HG02763 (cell line): Measurements from ENCODE around the gene B4GALT5.
A peak's percentile ranks its signal among the peaks of the same experiment; 100 is the strongest.
"Not testable (repeated sequence)": the region's sequence is repeated elsewhere in the genome, so short reads cannot be mapped to it uniquely, and the experiment has no call there.

ENCODE experiments used
- ATAC-seq: cut with Tn5 transposase; IDR thresholded peaks from one replicate; pipeline ENCODE4 v1.9.1; 2021; ENCODE audit warnings: mild to moderate bottlenecking, moderate library complexity; ENCODE audit not compliant: unreplicated experiment

The B4GALT5 gene

DNA sequence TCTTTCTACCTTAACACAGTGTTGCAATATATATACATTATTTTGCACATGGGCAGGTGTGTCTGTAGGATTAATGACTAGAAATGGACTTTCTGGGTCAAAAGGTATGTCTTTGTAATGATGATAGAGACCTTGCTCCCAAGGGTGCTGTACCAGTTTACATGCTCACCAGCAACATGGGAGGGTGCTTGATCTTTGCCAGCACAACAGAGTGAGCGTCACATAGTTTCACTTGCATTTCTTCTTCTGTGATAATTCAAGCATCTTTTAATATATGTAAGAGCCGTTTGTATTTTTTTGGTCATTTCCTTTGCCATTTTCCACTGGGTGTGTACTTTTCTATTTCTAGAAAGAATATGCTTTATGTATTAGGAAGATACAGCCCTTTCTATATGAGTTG, 23.6 kb upstream of the B4GALT5 start:
- no peak for ATAC-seq

DNA sequence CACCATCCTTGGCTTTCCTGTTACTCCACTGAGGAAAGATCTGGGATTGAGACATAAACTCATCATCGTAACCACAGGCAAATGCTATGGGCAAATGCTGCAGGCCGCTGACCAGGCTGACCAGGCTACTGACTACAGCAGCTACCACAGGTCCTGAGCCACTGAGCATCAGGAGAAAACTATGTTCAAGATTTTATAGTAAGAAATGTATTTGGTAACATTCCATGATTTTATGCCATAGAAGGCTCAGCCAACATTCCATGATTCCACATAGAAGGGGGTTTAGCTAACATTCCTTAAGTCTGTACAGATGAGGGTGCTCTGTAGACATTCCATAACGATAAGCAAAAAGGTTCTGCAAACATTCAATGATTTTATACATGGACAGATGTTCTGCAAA, 16.1 kb upstream of the B4GALT5 start:
- ATAC-seq: no peak

DNA sequence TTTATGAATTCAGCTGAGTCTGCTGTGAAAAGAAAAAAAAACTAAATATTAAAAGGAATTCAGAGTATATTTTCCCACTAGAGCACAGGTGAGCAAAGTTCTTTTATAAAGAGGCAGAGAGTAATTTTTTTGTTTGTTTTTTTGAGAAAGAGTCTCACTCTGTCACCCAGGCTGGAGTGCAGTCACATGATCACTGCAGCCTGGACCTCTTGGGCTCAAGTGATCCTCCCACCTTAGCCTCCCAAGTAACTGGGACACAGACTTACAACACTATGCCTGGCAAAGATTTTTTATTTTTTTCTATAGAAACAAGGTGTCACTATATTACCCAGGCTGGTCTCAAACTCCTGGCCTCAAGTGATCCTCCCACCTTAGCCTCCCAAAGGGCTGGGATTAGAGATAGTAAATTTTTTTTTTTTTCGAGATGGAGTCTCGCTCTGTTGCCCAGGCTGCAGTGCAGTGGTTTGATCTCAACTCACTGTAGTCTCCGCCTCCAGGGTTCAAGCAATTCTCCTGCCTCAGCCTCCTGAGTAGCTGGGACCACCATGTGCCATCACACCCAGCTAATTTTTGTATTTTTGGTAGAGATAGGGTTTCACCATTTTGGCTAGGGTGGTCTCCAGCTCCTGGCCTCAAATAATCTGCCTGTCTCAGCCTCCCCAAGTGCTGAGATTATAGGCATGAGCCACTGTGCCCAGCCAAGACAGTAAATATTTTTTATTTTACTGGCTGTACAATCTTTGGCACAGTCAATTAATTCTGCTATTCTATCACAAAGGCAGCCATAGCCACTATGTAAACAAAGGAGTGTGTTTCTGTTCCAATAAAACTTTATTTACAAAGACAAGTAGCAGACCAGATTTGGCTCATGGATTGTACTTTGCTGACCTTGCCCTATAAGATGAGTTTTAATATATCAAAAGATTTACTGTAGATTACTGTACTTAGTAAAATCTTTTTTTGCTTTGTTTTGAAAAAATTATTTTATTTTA, 14.5 kb upstream of the B4GALT5 start:
- no peak for ATAC-seq

DNA sequence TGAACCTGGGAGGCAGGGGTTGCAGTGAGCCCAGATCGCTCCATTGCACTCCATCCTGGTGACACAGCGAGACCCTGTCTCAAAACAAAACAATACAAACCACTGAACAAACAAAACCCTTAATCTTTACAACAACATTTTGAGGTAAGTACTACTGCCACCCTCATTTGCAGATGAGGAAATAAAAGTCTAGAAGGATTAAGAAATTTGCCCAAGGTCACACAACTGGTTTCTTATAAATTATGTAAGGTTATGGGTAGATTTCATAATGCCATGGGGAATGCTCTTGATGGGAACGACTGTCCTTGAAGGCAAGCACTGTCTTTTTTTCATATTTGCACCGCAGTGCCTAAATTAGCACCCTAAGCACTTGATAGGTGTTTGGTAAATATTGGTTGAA, 13.8 kb upstream of the B4GALT5 start:
- no peak for ATAC-seq

DNA sequence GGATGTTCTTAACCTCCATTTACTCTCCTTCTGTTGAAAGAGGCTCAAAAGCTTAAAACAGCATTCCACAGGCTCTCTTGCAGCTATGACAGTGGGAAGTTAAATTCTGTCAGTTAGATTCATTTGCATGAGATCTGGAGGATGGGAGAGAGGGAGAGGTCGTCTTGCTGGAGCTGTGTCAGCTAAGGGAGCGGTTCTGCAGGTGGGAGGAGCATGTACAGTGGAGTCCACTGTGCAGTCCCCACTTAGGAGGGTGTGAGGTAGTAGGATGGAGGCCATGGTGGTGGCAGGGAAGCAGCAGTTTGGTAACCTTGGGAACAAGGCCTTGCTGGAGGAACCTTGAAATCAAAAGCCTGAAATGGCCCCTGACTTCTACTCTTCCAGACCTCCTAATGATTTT, 12.0 kb upstream of the B4GALT5 start:
- ATAC-seq: no peak

DNA sequence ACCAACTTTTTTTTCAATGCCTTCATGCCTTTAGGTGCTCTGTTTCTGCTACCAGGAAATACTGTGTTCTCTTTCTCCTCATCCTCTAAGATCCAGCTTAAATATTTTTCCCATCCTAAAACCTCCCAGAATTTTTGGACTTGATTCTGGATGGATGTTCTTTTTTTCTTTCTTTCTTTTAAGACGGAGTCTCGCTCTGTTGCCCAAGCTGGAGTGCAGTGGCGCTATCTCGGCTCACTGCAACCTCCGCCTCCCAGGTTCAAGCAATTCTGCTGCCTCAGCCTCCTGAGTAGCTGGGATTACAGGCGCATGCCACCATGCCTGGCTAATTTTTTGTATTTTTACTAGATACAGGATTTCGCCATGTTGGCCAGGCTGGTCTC, 11.5 kb upstream of the B4GALT5 start:
- not testable (repeated sequence) for ATAC-seq

DNA sequence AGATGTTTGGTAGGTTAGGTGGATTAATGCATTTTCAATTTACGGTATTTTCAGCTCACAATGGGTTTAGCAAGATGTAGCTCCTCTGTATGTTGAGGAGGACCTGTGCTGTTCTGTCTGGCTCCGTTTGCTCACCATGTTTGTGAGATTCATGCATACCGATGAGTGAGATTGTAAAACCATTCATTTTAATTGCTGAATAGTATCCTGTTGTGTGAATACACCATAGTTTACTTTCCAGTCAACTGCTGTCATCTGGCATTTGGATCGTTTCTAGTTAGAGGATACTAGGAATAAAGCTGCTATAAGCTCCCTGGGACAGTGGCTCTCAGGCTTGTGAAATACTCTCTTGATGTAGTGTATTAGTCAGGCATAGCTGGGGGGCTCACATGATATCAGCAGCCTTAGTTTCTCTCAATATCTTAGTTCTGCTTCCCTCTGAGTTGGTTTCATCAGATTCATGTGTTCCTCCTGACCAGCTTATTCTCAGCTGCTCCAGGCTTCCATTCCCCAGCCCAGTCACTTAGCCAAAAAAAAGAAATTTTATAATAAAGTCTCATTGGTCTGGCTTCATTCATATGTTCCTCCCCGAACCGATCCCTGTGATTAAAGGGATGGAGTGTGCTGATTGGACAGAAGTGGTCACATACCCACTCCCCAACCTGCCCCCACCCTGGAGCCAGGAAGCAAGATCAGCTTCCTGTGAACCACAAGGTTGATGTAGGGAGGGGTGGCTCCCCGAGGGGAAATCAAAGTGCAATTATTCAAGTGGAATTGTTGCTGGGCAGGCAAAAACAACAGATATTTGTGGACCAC, 10.9 kb upstream of the B4GALT5 start:
- ATAC-seq: no peak

DNA sequence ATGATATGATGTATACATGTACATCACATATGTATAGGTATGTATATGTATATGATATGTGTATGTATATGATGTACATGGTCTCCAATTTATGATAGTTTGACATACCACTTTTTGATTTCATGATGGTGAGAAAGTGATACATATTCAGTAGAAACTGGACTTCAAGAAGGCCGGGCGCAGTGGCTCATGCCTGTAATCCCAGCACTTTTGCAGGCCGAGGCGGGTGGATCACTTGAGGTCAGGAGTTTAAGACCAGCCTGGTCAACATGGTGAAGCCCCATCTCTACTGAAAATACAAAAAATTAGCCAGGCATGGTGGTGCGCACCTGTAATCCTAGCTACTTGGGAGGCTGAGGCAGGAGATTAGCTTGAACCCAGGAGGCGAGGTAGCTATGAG, 10.1 kb upstream of the B4GALT5 start:
- not testable (repeated sequence) for ATAC-seq

DNA sequence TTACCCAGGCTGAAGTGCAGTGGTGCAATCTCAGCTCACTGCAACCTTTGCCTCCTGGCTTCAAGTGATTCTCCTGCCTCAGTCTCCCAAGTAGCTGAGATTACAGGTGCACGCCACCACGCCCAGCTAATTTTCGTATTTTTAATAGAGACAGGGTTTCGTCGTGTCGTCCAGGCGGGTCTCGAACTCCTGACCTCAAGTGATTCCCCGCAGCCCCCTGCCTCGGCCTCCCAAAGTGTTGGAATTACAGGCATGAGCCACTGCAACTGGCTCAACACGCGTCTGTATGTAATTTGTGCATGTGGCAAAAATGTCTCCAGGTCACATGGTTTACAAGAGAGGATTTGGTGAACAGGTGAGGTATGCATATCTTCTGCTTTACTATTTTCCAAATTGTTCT, 7.6 kb upstream of the B4GALT5 start:
- ATAC-seq: not testable (repeated sequence)

DNA sequence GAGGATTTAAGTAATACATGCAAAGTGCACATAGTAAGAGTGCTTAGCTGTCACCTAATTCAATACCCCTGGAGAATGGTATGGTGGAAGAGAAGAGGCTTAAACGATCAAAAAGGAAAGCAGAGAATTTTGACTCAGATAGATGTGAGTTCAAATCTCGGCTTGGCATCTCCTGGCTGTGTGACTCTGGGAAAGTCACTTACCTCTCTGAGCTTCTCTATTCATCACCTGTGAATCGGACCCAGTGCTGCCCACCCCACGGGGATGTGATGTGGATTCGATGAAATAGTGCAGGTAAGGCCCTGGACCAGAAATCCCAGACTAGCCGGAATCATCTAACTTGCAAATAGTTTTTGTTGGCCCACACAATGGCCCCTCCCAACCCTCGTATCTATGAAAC, 1.8 kb upstream of the B4GALT5 start:
- no peak for ATAC-seq

DNA sequence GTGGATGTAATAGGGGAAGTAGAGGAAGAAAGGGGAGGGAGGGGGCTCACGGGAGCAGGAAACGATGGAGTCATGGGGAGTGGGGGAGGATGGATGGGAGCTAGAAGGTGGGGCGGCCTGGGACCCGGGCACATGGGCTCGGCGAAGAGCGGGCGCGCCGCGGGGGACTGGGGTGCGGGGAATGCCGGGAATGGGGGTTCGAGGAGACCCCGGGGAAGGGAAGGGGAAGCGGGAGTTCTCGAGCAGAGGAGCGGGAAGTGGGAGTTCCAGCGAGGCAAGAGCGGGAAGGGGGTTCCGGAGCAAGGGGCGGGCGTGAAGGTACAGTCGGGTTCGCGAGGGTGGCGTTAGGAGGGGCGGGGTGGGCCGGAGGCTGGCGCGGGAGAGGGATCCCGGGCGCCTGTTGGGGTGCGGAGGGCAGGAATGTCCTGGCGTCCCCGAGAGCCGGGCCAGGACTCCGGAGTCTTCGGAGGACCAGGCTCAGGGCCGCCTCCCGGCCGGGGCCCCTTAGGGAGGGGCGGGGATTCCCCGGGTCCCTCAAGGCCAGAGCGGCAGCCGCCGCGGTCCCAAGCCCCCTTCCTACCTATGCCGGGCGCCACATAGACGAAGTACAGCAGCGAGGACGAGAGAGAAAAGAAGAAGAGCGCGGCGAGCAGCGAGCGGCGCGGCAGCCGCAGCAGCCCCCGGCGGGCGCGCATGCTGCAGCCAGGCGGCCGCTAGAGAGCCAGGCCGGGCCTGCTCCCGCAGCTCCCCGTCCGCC, 504 bp downstream of the B4GALT5 start:
- ATAC-seq: peak; percentile 44

DNA sequence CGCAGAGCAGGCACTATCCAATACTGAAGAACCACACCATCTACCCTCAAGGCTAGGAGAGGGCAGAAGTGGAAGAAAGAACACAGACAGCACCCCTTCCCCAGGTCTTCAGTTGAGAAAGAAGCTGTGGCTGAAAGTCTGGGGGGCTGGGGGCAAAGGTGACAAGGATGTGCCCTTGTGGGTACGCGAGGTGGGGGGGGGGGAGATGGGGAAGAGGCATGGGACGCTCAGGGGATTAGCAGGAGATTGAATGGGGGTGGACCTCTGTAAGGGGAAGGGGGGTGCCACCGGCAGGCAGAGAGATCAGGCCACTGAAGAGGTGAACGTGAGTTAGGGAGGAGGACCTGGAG, 1.1 kb downstream of the B4GALT5 start:
- ATAC-seq: no peak

DNA sequence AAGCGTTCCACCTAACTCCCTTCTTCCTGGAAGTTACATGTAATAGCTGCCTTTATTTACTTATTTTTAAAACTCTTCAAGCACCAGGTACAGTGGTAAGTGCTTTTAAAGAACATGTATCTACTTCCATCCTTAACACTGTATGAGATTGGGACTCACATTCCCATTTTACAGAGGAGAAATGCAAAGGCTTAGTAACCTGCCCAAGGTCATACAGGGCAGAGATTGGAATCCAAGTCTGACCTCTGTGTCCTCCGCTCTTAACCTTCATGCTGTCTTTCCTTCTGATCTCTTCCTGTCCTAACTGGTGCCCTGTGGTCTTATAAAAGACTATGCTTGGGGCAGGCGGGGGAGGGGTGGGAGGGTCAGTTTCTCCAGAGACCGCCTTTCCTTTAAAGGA, 1.6 kb downstream of the B4GALT5 start:
- ATAC-seq: no peak

DNA sequence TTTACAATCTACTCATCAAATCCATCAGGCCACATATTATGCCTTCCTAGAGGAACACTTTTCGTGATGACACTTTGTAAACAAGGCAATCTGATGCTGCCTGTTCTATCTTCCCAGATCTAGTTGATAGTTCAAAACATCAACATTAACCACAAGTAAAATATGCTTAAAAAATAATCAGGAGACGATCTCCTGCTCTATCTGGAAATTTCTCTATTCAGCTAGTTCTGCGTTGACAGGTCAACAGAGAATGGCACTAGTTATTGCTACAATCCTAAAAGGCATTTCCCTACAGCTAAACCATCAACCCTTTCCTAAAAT, 2.1 kb downstream of the B4GALT5 start:
- ATAC-seq: no peak

DNA sequence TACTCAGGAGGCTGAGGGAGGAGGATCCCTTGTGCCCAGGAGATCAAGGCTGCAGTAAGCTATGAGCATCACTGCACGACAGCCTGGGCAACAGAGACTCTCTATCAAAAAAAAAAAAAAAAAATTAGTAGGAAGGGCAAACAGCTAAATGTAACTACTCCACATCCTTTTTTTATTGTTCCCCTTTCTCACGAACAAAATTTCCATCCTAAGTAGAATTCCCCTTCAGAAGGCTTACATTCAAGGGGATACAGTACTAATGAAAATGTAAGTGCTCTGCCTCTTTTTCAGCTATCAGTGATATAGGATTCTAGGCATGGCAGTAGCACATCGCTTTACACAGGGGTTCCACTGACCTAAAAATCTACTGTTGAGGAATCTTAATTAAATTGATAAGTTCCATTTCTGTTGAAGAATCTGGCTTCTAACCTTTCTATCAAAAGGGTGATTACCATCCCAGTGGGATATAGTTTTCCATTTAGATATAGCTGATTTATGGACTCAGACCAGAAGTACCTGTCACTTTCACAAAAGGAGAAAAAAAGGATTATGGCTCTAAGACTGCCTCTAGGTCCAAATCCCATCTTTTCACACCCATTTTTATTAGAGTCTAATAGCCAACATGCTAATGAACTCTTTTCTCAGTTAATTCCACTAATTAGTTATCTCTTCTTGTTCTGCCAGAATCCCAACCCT, 2.6 kb downstream of the B4GALT5 start:
- ATAC-seq: no peak

DNA sequence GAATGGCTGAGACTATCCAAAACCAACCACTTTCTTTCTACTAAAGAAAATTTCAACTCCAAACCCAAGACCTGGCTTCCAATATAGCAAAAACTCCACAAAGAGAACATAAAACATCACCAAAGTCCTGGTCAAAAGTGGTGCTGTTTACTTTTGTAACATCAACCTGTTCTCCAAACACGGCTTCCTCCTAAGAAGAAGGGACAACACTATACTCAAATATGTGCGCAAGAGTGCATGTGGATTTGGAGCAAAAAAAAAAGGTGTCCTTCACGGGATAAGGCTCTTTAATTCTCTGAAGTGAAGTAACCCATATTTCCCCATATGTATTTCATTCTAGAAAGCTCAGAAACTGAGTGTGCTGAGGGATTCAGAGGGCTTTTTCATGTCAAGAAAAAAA, 6.6 kb downstream of the B4GALT5 start:
- ATAC-seq: no peak

DNA sequence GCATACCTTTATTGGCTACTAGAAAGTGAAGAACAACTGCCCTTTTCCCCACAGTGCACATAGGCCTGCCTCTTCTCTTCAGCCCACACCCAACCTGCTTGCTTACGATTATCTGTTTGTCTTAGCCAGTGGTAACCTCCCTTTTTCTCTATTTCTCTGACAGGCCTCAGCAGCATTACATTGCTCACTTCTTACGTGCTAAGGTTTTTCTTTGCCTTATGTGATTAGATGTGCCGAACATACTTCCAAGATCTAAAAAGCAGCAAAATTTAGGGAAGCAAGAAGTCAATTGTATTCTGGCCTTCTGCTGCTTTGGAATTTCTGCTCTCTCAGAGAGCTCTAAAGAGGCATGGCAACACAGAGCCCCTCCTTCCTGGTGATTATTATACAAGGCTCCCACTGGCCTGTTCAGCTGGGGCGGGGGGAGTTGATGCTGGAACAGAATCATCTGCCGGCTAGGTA, 7.0 kb downstream of the B4GALT5 start:
- ATAC-seq: no peak

DNA sequence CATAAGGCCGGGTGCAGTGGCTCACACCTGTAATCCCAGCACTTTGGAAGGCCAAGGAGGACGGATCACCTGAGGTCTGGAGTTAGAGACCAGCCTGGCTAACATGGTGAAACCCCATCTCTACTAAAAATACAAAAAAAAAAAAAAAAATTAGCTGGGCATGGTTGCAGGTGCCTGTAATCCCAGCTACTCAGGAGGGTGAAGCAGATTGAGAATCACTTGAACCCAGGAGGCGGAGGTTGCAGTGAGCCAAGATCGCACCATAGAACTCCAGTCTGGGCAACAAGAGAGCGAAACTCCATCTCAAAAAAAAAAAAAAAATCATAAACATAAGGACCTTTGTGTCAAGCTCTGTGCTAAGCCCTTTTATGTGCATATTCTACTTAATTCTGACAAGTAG, 7.8 kb downstream of the B4GALT5 start:
- ATAC-seq: not testable (repeated sequence)

DNA sequence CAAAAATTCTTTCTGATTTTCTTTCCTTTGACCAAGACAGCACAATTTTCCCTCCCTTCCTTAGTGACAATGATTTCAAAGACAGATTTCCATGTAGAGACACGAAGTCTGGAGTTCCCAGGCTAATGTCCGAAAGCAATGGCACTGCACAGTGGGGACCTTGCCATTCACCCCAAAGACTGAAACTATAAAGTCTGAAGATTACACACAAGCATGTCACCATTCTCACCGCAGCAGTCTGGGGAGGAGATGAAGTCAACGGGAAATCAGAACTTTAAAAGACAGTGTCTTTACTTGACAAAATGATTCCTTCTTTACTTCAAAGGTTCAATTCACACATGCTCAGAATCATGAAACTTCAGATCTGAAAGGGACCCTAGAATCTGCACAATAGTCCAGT, 8.3 kb downstream of the B4GALT5 start:
- ATAC-seq: no peak

DNA sequence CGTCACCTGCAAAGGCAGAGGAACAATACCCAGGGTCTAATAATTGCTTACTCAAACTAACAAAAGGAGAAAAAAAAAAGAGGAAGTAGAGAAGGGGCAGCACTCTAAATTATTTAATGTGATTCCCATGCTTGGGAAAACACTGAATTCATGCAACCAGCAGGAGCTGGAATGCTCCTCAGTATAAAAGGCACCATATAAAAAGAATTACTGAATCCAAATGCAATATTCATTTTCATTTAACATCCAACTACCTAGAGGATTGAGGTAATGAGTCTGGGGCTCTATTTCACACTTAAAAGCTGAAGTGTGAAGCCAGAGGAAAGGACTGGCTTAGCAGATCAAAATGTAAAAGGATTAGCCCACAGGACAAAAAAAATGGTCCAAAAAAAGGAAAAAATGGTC, 8.7 kb downstream of the B4GALT5 start:
- no peak for ATAC-seq

DNA sequence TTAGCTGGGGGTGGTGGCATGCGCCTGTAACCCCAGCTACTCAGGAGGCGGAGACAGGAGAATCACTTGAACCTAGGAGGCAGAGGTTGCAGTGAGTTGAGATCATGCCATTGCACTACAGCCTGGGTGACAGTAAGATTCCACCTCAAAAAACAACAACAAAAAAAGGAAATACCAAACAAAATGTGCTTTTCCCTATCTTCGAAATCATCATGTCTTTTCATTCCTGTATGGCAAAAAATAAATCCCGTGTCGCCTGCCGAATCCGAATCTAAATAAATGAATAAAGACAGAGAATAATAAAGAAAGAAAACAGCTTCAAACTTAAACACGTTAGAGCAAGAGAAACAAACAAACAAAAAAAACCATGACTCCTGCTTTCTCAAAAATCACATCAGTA, 11.8 kb downstream of the B4GALT5 start:
- no peak for ATAC-seq
